ENCODE results near the gene PRSS27.

PRSS27 gene

DNA sequence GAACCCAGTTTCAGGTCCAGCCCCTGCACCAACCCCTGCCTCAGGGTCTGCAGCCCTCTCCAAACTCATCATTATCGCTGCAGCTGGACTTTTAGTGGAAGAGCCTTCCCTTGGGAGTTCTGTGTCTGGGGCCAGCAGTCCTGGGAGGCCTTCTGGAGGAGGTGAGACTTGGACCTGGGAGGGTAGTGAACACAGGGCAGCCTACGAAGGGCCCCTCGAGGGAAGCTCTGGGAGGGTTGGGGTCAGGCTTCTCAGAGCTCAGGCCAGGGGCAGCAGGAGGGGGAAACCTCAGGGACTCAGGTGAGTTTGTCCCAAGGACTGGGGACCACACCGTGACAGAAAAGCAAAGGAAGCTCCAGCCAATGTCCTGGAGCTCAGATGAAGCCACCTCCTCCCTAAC, 21.1 kb upstream of the PRSS27 start:
- no peaks in the 10 kb centered on the region for H3K36me3 ChIP-seq (ENCODE audit: control insufficient read depth in 1 of 2, insufficient read depth in 2 of 2, low read length in 2 of 2)
- no peaks in the 10 kb centered on the region for H3K79me2 ChIP-seq (ENCODE audit: control insufficient read depth, insufficient read depth, low read length, poor library complexity)
- no peak overlapping the region for H4K91ac ChIP-seq (ENCODE audit: low read depth, low read length)
- H3K79me1 ChIP-seq (ENCODE audit: low read length): no peaks in the 10 kb centered on the region
- H4K12ac ChIP-seq (ENCODE audit: low read depth, low read length): no peak overlapping the region
- H3K4me1 ChIP-seq (ENCODE audit: control insufficient read depth in 1 of 2, insufficient read depth in 2 of 2, low read length in 2 of 2): no peaks in the 10 kb centered on the region
- H4K8ac ChIP-seq (ENCODE audit: low read depth, low read length): no peak overlapping the region
- no peaks in the 10 kb centered on the region for H3K27me3 ChIP-seq (ENCODE audit: insufficient read depth, low read length)
- no peak for DNase-seq
- H2BK5ac ChIP-seq (ENCODE audit: low read depth, low read length, poor library complexity): no peak overlapping the region
- no peak overlapping the region for H3K4me3 ChIP-seq (ENCODE audit: low read depth, low read length)
- H3K4ac ChIP-seq (ENCODE audit: low read depth, low read length): no peak overlapping the region
- H2AK5ac ChIP-seq (ENCODE audit: low read length): no peak overlapping the region
- H3K27ac ChIP-seq (ENCODE audit: low read depth, low read length): no peak overlapping the region
- H2BK120ac ChIP-seq (ENCODE audit: insufficient read depth, low read length, poor library complexity): no peak overlapping the region
- H3K14ac ChIP-seq (ENCODE audit: low read length): no peak overlapping the region
- H3K18ac ChIP-seq (ENCODE audit: low read length): no peak overlapping the region
- no CpG with 5 or more reads among the region's 4 CpGs for WGBS (ENCODE audit: extremely low coverage, insufficient coverage, insufficient read length)
- H3K9me3 ChIP-seq (ENCODE audit: insufficient read depth, low read depth, low read length): peaks cover 2% of the 10 kb centered on the region
- H3K9ac ChIP-seq (ENCODE audit: low read length): no peak overlapping the region
- H2AFZ ChIP-seq (ENCODE audit: insufficient read depth, low read length, poor library complexity): no peak overlapping the region
- H3K4me2 ChIP-seq (ENCODE audit: low read length): no peak overlapping the region
- no peak overlapping the region for H3K23ac ChIP-seq (ENCODE audit: low read length)
- no peak overlapping the region for H2BK12ac ChIP-seq (ENCODE audit: low read length)

DNA sequence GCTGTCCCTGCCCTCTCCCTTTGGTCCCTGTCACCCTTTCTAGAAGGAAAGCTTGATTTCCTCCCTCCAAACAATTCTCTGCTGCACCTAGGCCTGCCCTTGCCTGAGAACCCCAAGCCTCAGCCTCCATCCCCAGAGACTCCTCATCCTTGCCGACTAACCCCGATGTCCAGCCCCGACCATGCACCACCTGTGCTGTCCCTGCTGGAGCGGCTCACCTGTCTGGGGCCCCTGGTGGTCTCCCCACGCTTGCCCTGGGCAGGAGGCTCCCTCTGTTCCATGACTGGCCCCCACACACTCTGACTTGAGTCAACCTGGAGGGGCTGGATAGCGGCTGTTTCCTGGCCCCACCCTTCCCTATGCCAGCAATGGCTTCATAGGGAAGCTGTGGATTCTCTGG, 20.5 kb upstream of the PRSS27 start:
- H3K9me3 ChIP-seq (ENCODE audit: insufficient read depth, low read depth, low read length): no peaks in the 10 kb centered on the region
- H3K27me3 ChIP-seq (ENCODE audit: insufficient read depth, low read length): no peaks in the 10 kb centered on the region
- no peaks in the 10 kb centered on the region for H3K79me2 ChIP-seq (ENCODE audit: control insufficient read depth, insufficient read depth, low read length, poor library complexity)
- no peak overlapping the region for H3K9ac ChIP-seq (ENCODE audit: low read length)
- H4K91ac ChIP-seq (ENCODE audit: low read depth, low read length): no peak overlapping the region
- no peak overlapping the region for H3K14ac ChIP-seq (ENCODE audit: low read length)
- no peaks in the 10 kb centered on the region for H3K79me1 ChIP-seq (ENCODE audit: low read length)
- no peak overlapping the region for H2BK120ac ChIP-seq (ENCODE audit: insufficient read depth, low read length, poor library complexity)
- H4K12ac ChIP-seq (ENCODE audit: low read depth, low read length): no peak overlapping the region
- WGBS (ENCODE audit: extremely low coverage, insufficient coverage, insufficient read length): no CpG with 5 or more reads among the region's 6 CpGs
- H2AK5ac ChIP-seq (ENCODE audit: low read length): no peak overlapping the region
- H3K4me2 ChIP-seq (ENCODE audit: low read length): no peak overlapping the region
- no peaks in the 10 kb centered on the region for H3K36me3 ChIP-seq (ENCODE audit: control insufficient read depth in 1 of 2, insufficient read depth in 2 of 2, low read length in 2 of 2)
- no peak overlapping the region for H3K27ac ChIP-seq (ENCODE audit: low read depth, low read length)
- no peak overlapping the region for H4K8ac ChIP-seq (ENCODE audit: low read depth, low read length)
- H3K4ac ChIP-seq (ENCODE audit: low read depth, low read length): no peak overlapping the region
- H3K23ac ChIP-seq (ENCODE audit: low read length): no peak overlapping the region
- H2AFZ ChIP-seq (ENCODE audit: insufficient read depth, low read length, poor library complexity): no peak overlapping the region
- no peak overlapping the region for H2BK5ac ChIP-seq (ENCODE audit: low read depth, low read length, poor library complexity)
- no peak for DNase-seq
- H3K4me3 ChIP-seq (ENCODE audit: low read depth, low read length): no peak overlapping the region
- H3K18ac ChIP-seq (ENCODE audit: low read length): no peak overlapping the region
- no peak overlapping the region for H2BK12ac ChIP-seq (ENCODE audit: low read length)
- no peaks in the 10 kb centered on the region for H3K4me1 ChIP-seq (ENCODE audit: control insufficient read depth in 1 of 2, insufficient read depth in 2 of 2, low read length in 2 of 2)

DNA sequence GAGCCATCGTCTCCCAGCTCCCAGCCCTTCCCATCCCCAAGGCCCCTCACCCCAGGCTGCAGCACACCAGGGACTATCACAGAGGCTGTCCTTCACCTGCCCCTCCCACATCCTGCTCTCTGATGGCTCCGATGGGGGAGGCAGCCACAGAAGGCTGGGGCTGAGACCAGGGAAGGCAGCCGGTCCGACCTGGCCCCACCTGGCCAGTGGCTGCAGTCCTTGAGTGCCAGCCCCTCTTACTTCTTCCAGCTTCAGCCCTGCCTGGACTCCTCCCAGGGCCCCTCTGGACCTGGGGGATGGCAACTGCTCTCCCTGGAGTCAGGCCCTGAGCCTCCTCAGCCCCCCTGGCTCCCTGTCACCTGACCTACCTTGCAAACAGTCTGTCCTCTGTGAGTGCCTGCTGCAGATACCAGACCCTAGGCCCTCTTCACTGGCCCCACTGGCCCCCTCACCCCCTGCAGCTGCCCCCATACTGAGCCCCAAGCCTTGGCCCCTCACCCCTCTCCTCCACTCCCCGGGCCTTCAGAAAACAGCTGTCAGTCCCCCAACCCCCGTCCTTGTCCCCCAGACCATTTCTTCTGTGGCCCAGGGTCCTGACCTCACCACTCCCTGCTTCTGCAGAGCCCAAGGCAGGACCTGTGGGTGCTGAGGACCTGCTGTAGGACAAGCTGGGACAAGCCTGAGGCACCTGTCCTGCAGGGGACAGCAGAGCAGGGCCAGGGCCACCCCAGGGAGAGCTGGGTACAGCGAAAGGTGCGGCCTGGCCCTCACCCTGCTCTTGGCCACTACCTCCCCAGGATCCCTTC, 19.8 kb upstream of the PRSS27 start:
- no peak overlapping the region for H3K18ac ChIP-seq (ENCODE audit: low read length)
- H2AFZ ChIP-seq (ENCODE audit: insufficient read depth, low read length, poor library complexity): no peak overlapping the region
- no peaks in the 10 kb centered on the region for H3K27me3 ChIP-seq (ENCODE audit: insufficient read depth, low read length)
- WGBS (ENCODE audit: extremely low coverage, insufficient coverage, insufficient read length): no CpG with 5 or more reads among the region's 8 CpGs
- no peaks in the 10 kb centered on the region for H3K79me2 ChIP-seq (ENCODE audit: control insufficient read depth, insufficient read depth, low read length, poor library complexity)
- no peaks in the 10 kb centered on the region for H3K36me3 ChIP-seq (ENCODE audit: control insufficient read depth in 1 of 2, insufficient read depth in 2 of 2, low read length in 2 of 2)
- H2BK120ac ChIP-seq (ENCODE audit: insufficient read depth, low read length, poor library complexity): no peak overlapping the region
- no peak overlapping the region for H3K4ac ChIP-seq (ENCODE audit: low read depth, low read length)
- H3K14ac ChIP-seq (ENCODE audit: low read length): no peak overlapping the region
- H2BK12ac ChIP-seq (ENCODE audit: low read length): no peak overlapping the region
- H2BK5ac ChIP-seq (ENCODE audit: low read depth, low read length, poor library complexity): no peak overlapping the region
- H4K91ac ChIP-seq (ENCODE audit: low read depth, low read length): peak overlapping the region; percentile 28
- no peak overlapping the region for H3K4me3 ChIP-seq (ENCODE audit: low read depth, low read length)
- no peak for DNase-seq
- no peak overlapping the region for H3K27ac ChIP-seq (ENCODE audit: low read depth, low read length)
- H3K4me2 ChIP-seq (ENCODE audit: low read length): no peak overlapping the region
- no peak overlapping the region for H3K23ac ChIP-seq (ENCODE audit: low read length)
- H4K12ac ChIP-seq (ENCODE audit: low read depth, low read length): no peak overlapping the region
- H3K9me3 ChIP-seq (ENCODE audit: insufficient read depth, low read depth, low read length): no peaks in the 10 kb centered on the region
- H2AK5ac ChIP-seq (ENCODE audit: low read length): no peak overlapping the region
- H4K8ac ChIP-seq (ENCODE audit: low read depth, low read length): no peak overlapping the region
- no peak overlapping the region for H3K9ac ChIP-seq (ENCODE audit: low read length)
- H3K79me1 ChIP-seq (ENCODE audit: low read length): no peaks in the 10 kb centered on the region
- H3K4me1 ChIP-seq (ENCODE audit: control insufficient read depth in 1 of 2, insufficient read depth in 2 of 2, low read length in 2 of 2): no peaks in the 10 kb centered on the region

DNA sequence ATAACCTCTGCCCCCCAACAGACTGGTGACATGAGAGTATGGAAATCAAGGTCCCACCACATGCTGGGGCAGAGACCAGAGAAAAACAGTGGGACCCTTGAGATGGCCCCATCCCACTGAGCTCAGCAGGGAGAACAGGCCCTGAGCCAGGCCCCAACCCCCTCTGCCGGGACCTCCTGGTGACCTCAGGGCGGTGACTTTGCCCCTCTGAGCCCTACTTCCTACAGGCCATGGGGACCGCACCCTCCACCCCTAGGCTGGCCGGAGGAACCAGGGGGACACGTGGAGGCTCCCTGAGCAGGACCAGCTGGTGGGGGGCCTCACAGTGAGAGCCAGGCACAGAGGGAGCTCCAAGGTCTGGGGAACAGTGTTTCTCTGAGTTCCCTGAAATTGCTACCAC, 18.6 kb upstream of the PRSS27 start:
- Histone ChIP-seq H3K36me3 (ENCODE audit: control insufficient read depth in 1 of 2, insufficient read depth in 2 of 2, low read length in 2 of 2) (no peaks in the 10 kb centered on the region), H2AFZ (ENCODE audit: insufficient read depth, low read length, poor library complexity) (no peak overlapping the region), H2BK5ac (ENCODE audit: low read depth, low read length, poor library complexity) (no peak overlapping the region), H3K18ac (ENCODE audit: low read length) (no peak overlapping the region), H3K27me3 (ENCODE audit: insufficient read depth, low read length) (no peaks in the 10 kb centered on the region), H3K4me1 (ENCODE audit: control insufficient read depth in 1 of 2, insufficient read depth in 2 of 2, low read length in 2 of 2) (no peaks in the 10 kb centered on the region), H3K79me1 (ENCODE audit: low read length) (no peaks in the 10 kb centered on the region), H4K91ac (ENCODE audit: low read depth, low read length) (no peak overlapping the region), H2BK12ac (ENCODE audit: low read length) (no peak overlapping the region), H3K79me2 (ENCODE audit: control insufficient read depth, insufficient read depth, low read length, poor library complexity) (no peaks in the 10 kb centered on the region), H3K23ac (ENCODE audit: low read length) (no peak overlapping the region), H2BK120ac (ENCODE audit: insufficient read depth, low read length, poor library complexity) (no peak overlapping the region), H3K4ac (ENCODE audit: low read depth, low read length) (no peak overlapping the region), H2AK5ac (ENCODE audit: low read length) (no peak overlapping the region), H4K8ac (ENCODE audit: low read depth, low read length) (no peak overlapping the region), H4K12ac (ENCODE audit: low read depth, low read length) (no peak overlapping the region), H3K9ac (ENCODE audit: low read length) (no peak overlapping the region), H3K9me3 (ENCODE audit: insufficient read depth, low read depth, low read length) (no peaks in the 10 kb centered on the region), H3K27ac (ENCODE audit: low read depth, low read length) (no peak overlapping the region), H3K4me2 (ENCODE audit: low read length) (no peak overlapping the region), H3K4me3 (ENCODE audit: low read depth, low read length) (no peak overlapping the region), H3K14ac (ENCODE audit: low read length) (no peak overlapping the region)
- no peak for DNase-seq
- no CpG with 5 or more reads among the region's 5 CpGs for whole genome bisulfite sequencing (ENCODE audit: extremely low coverage, insufficient coverage, insufficient read length)

All from trophoblast cell (in vitro differentiated cells and primary cell).